Stomach smooth muscle (tissue), 2 donors: ENCODE measurements around the gene ENOX2.

Source experiments
- H3K27ac ChIP-seq: one replicate; pipeline ENCODE4 v1.7.0; 2013; ENCODE audit warnings: mild to moderate bottlenecking, low read length, inconsistent platforms
- H3K27me3 ChIP-seq, 2 donors: one replicate each; pipeline ENCODE4 v1.7.0; 2013; ENCODE audit warnings: low read length in 2 of 2; ENCODE audit not compliant: insufficient read depth in 2 of 2, control insufficient read depth in 1 of 2
- H3K36me3 ChIP-seq, 2 donors: one replicate each; pipeline ENCODE4 v1.7.0; 2013; ENCODE audit warnings: low read length in 2 of 2; ENCODE audit not compliant: control insufficient read depth in 2 of 2, insufficient read depth in 2 of 2
- H3K4me1 ChIP-seq: one replicate; pipeline ENCODE4 v1.7.0; 2013; ENCODE audit warnings: low read length; ENCODE audit not compliant: control insufficient read depth, insufficient read depth
- H3K4me3 ChIP-seq, 2 donors: one replicate each; pipeline ENCODE4 v1.7.0; 2013; ENCODE audit warnings: low read length in 2 of 2
- H3K9ac ChIP-seq, 2 donors: one replicate each; pipeline ENCODE4 v1.7.0; 2013; ENCODE audit warnings: low read length in 2 of 2, mild to moderate bottlenecking in 1 of 2
- H3K9me3 ChIP-seq, 2 donors: one replicate each; pipeline ENCODE4 v1.7.0; 2013; ENCODE audit warnings: low read length in 2 of 2; ENCODE audit not compliant: control insufficient read depth in 2 of 2
- donor health status: healthy.
- donor health status: Pancreatic carcinoma.

The ENOX2 gene

DNA sequence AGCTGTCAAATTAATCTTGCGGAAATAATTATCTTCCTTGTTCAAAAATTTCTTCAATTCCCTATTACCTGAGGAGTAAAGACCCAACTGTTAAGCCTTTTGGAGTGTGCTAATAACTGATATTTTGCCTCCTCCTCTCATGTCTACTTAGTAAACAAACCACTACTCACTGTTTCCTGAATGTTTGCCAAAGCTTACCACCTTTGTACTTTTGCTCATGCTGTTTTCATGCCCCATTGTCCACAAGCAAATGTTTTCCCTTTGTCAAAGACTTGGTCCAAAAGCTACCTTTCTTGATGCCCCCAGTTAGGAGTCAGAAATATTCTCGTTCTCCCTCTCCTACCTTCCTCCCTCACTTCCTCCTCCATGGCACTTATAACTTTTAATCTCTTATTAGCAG lies 226.1 kb downstream of the ENOX2 start:
- no peak overlapping the region for H3K9ac ChIP-seq
- H3K36me3 ChIP-seq = no peaks in the 10 kb centered on the region
- no peak overlapping the region for H3K4me3 ChIP-seq
- no peaks in the 10 kb centered on the region for H3K27me3 ChIP-seq
- H3K9me3 ChIP-seq = peaks cover 0 to 4% of the 10 kb centered on the region in 2 donors
- H3K27ac ChIP-seq = no peak overlapping the region
- H3K4me1 ChIP-seq = no peaks in the 10 kb centered on the region

DNA sequence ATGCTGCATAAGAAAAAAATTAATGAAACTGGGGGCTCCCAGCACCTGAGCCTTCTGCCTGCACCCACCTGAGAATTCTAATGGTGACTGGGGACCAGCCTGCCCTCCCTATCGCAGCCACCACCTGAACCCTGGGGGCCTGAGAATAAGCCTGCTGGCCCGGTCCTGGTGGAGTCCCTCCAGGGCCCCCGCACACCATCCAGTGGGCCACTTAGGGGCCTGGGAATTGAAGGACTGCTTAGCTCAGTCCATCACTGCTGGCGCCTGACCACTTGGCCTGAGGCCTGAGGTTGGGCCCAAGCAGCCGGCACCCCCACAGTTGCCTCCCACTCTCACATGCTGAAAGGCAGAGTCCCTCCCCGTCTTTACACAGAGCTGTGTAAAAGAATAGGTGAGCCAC lies 230.8 kb downstream of the ENOX2 start:
- H3K36me3 ChIP-seq = no peaks in the 10 kb centered on the region
- peaks cover 0 to 4% of the 10 kb centered on the region in 2 donors for H3K9me3 ChIP-seq
- no peak overlapping the region for H3K9ac ChIP-seq
- peaks cover 0 to 2% of the 10 kb centered on the region in 2 donors for H3K27me3 ChIP-seq
- H3K4me1 ChIP-seq = no peaks in the 10 kb centered on the region
- no peak overlapping the region for H3K27ac ChIP-seq
- H3K4me3 ChIP-seq = no peak overlapping the region

DNA sequence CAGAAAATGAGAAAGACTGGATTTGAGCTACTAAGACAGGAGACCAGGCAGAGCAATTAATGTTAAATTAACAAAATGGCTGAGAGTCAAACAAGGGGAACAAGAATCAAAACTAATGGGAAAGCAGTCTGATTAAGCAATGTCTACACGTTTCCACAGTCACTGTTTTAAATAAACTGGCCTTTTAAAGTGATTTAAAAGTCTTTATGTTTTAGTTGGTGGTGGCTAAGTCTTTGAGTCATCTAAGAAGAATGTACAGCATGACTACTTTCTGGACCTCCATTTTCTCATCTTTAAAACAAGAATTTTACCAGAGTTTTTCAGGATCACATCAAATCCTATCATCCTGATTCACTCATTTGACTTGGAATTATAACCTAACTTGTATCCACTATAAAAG lies 233.8 kb downstream of the ENOX2 start:
- no peak overlapping the region for H3K4me3 ChIP-seq
- no peaks in the 10 kb centered on the region for H3K4me1 ChIP-seq
- H3K9me3 ChIP-seq = peaks cover 0 to 4% of the 10 kb centered on the region in 2 donors
- no peaks in the 10 kb centered on the region for H3K36me3 ChIP-seq
- no peak overlapping the region for H3K27ac ChIP-seq
- peaks cover 0 to 2% of the 10 kb centered on the region in 2 donors for H3K27me3 ChIP-seq
- H3K9ac ChIP-seq = no peak overlapping the region

DNA sequence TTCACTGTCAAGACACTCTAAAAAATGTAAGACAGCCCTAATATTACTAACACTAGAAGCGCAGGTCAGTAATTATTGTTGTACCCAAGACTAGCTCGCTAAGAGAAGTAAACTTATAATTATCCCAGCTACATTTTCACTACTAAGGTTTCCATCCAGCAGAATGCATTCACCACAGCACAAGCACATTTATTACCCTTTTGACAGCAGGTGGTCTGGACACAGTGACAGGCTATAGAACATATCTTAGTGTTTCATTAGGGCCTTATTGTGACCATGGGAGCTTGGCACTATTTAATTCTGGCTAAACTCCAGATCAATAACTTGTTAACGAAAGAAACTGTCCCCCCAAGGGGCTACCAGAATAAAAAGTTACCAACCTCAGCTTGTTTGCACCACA lies 237.7 kb downstream of the ENOX2 start:
- Histone ChIP-seq H3K27ac (no peak overlapping the region), H3K9me3 (no peaks in the 10 kb centered on the region), H3K27me3 (peaks cover 0 to 2% of the 10 kb centered on the region in 2 donors), H3K9ac (no peak overlapping the region), H3K4me3 (no peak overlapping the region), H3K4me1 (no peaks in the 10 kb centered on the region), H3K36me3 (no peaks in the 10 kb centered on the region)

DNA sequence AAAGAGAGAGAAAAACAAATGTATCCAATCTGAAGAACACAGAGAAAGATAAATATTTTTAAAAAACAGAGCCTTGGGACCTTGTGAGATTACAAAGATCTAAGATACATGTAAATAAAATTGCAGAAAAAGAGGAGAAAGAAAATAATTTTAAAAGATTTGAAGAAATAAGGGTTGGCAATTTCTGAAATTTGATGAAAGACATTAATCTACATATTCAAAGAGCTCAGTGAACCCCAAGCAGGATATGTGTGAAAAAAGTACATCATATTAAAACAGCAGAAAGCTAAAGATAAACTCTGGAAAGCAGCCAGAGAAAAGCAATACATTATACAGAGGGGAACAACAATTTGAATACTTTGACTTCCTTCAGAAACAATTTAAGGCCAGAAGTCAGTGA lies 244.7 kb downstream of the ENOX2 start:
- H3K9me3 ChIP-seq = no peaks in the 10 kb centered on the region
- no peak overlapping the region for H3K4me3 ChIP-seq
- no peak overlapping the region for H3K9ac ChIP-seq

DNA sequence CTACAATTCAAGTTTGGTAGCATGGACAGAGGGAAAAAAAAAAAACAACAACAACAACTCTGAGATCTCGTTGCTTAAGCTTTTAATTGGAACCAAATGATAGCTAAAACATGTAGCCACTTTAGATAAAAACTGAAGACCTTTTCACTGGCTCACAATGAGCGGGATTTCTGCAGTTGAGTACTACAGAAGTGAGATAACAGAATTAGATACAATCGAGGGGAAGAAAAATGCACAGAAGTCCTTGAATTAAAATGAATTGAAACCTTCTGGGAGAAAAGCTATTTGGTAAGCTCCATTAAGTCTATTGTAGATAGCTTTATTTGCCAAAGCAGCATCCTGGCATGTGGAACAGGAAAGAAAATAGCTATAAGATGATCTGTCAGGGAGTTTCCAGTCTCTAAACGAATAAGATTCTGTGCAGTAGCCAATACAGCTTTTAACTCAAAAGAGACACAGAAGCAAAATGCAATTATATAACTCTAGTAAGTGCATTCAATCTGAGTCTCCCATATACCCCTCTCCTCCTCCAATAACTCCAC lies 248.5 kb downstream of the ENOX2 start:
- Histone ChIP-seq H3K4me1 (no peaks in the 10 kb centered on the region), H3K36me3 (no peaks in the 10 kb centered on the region)

More for the DNA sequence above, 244.7 kb downstream of the ENOX2 start:
- Histone ChIP-seq H3K27me3 (no peaks in the 10 kb centered on the region), H3K36me3 (no peaks in the 10 kb centered on the region), H3K4me1 (no peaks in the 10 kb centered on the region), H3K27ac (no peak overlapping the region)

DNA sequence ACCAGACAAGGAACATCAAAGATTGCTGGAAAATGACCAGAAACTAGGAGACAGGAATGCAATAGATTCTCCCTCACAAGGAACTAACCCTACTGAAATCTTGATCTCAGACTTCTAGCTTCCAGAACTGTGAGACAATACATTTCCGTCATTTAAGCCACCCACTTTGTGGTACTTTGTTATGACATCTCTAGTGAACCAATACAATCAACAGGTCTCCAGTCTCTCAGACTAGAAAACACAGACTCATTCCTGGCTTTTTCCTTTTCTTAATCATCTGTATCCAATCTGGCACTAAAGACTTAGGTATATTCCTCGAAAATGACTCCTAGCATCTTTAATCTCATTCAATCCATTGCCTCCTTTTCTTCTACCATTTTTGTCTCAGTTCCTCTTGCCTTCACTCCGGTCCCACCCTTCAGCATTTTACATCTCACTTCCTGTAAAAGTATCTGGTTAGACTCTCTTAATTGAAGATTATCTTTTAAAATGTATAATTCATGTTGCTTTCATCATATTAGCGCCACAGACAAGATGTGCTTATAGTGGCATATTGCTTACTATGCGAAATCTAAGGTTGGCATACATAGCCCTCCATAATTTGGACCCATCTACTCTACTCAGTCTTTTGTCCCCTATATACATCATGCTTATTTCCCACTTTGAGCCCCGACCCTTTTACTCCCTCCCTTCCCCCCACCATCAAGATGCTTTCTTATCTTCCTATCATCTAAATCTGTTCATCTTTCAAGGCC lies 250.0 kb downstream of the ENOX2 start:
- H3K36me3 ChIP-seq = no peaks in the 10 kb centered on the region
- H3K4me3 ChIP-seq = no peak overlapping the region
- no peaks in the 10 kb centered on the region for H3K9me3 ChIP-seq
- H3K27me3 ChIP-seq = no peaks in the 10 kb centered on the region
- no peaks in the 10 kb centered on the region for H3K4me1 ChIP-seq
- no peak overlapping the region for H3K9ac ChIP-seq
- H3K27ac ChIP-seq = no peak overlapping the region

More for the DNA sequence above, 248.5 kb downstream of the ENOX2 start:
- Histone ChIP-seq H3K4me3 (no peak overlapping the region), H3K9me3 (no peaks in the 10 kb centered on the region), H3K9ac (no peak overlapping the region), H3K27ac (no peak overlapping the region), H3K27me3 (no peaks in the 10 kb centered on the region)

DNA sequence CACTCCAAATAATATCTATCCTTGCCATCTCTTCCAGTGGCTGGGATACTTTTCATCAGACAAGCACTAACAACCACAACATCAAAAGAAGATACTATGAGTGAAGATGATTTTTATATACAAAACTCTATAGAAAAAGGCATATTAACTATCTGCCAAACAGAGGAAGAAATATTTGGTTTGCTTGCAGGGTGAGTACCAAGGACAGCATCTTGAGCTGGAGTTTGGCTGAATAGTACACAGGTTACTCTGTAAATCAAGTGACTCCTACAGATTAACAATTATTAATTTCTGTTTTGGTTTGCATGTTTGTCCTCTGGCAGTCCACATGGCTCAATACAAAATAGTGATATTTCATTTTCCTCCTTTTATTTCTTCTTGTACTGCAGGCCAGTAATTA lies 253.3 kb downstream of the ENOX2 start:
- Histone ChIP-seq H3K36me3 (no peaks in the 10 kb centered on the region), H3K27me3 (no peaks in the 10 kb centered on the region), H3K9me3 (no peaks in the 10 kb centered on the region), H3K9ac (no peak overlapping the region), H3K27ac (no peak overlapping the region), H3K4me3 (no peak overlapping the region), H3K4me1 (no peaks in the 10 kb centered on the region)

DNA sequence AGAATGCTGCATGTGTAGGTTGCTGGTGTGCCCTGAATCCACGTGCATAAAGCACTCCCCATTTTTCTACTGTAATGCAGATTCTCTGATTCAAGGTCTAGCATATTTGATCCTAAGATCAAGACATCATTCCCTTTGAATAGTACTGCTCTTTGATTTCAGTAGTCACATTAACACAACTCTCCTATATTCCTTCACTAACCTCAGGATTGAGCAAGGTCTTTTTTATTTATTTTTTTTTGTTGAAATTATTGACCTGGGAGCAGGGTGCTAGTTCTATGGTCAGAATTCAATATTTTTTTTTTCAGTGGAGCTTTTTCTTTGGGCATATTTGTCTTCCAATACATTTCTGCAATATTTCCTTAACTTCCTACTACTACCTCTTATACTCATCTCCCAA lies 255.5 kb downstream of the ENOX2 start:
- Histone ChIP-seq H3K4me1 (no peaks in the 10 kb centered on the region), H3K9me3 (no peaks in the 10 kb centered on the region)

DNA sequence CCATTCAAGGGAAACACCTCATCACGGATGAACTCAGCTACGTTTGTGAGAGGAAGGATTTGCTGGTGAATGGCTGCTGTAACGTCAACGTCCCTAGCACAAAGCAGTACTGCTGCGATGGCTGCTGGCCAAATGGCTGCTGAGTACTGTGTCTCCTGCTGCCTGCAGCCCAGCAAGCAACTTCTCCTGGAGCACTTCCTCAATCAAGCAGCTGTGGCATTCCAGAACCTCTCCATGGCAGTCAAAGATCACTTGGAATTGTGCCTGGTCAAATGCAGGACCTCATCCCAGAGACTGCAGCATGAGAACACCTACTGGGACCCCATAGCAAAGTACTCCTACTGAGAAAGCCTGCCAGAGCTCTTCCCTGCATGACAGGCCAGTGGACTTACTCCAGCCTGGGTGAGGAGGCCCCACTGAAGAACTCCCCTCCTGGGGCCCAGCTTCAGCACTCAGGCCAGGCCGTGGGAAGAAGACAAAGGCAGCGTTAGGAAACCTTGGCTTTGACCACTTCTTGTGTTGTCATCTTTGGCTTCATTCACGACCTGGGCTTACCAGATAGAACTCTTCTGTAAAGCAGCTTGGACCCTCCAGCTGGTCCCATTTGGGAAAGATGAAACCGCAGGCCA lies 256.9 kb downstream of the ENOX2 start:
- Histone ChIP-seq H3K4me1 (no peaks in the 10 kb centered on the region), H3K27ac (no peak overlapping the region), H3K9me3 (no peaks in the 10 kb centered on the region), H3K4me3 (no peak overlapping the region), H3K9ac (no peak overlapping the region), H3K27me3 (no peaks in the 10 kb centered on the region), H3K36me3 (no peaks in the 10 kb centered on the region)

More for the DNA sequence above, 255.5 kb downstream of the ENOX2 start:
- no peaks in the 10 kb centered on the region for H3K36me3 ChIP-seq
- no peaks in the 10 kb centered on the region for H3K27me3 ChIP-seq
- no peak overlapping the region for H3K4me3 ChIP-seq
- no peak overlapping the region for H3K9ac ChIP-seq
- H3K27ac ChIP-seq = no peak overlapping the region

DNA sequence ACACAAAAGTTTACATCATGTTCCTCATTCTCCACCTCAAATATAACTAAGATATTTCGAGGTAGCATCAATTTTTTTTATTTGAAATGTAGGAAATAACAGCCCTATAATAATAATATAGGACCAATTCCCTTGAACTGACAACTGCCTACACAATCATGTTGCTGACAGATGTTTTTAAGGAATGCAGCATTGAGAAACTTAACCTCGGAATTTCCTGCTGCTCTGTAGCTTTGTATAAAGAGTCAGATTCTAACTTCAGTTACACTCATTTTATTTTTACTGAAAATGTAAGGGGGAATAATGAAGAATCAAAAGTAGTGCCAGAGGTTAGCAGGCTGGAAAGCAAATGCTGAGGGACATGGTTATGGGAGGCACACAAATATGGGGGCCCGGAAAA lies 265.4 kb downstream of the ENOX2 start:
- Histone ChIP-seq H3K4me3 (no peak overlapping the region), H3K27me3 (no peaks in the 10 kb centered on the region)

More for the DNA sequence above, 265.4 kb downstream of the ENOX2 start:
- no peak overlapping the region for H3K27ac ChIP-seq
- H3K36me3 ChIP-seq = no peaks in the 10 kb centered on the region
- no peak overlapping the region for H3K9ac ChIP-seq
- H3K9me3 ChIP-seq = no peaks in the 10 kb centered on the region
- no peaks in the 10 kb centered on the region for H3K4me1 ChIP-seq
